Mucosa of rectum (tissue), 2 donors: ENCODE measurements around the gene MYH7.

Source experiments
- H3K27ac ChIP-seq, 2 donors: one replicate each; pipeline ENCODE4 v1.7.0; 2013; ENCODE audit warnings: inconsistent platforms in 2 of 2, low read depth in 2 of 2, low read length in 2 of 2
- H3K27me3 ChIP-seq, 2 donors: one replicate each; pipeline ENCODE4 v1.7.0; 2013; ENCODE audit warnings: low read length in 2 of 2; ENCODE audit not compliant: control insufficient read depth in 2 of 2, insufficient read depth in 2 of 2
- H3K36me3 ChIP-seq, 2 donors: one replicate each; pipeline ENCODE4 v1.7.0; 2013; ENCODE audit warnings: low read length in 2 of 2; ENCODE audit not compliant: control insufficient read depth in 2 of 2, insufficient read depth in 2 of 2
- H3K4me1 ChIP-seq, 2 donors: one replicate each; pipeline ENCODE4 v1.7.0; 2013; ENCODE audit warnings: low read length in 2 of 2, mild to moderate bottlenecking in 1 of 2; ENCODE audit not compliant: control insufficient read depth in 2 of 2, insufficient read depth in 2 of 2
- H3K4me3 ChIP-seq, 2 donors: one replicate each; pipeline ENCODE4 v1.7.0; 2013; ENCODE audit warnings: low read length in 2 of 2
- H3K9ac ChIP-seq, 2 donors: one replicate each; pipeline ENCODE4 v1.7.0; 2013; ENCODE audit warnings: low read length in 2 of 2, low read depth in 1 of 2, mild to moderate bottlenecking in 1 of 2
- H3K9me3 ChIP-seq, 2 donors: one replicate each; pipeline ENCODE4 v1.7.0; 2013; ENCODE audit warnings: low read length in 2 of 2; ENCODE audit not compliant: control insufficient read depth in 2 of 2
- donor health status: healthy.
- donor health status: Normal muscosa, but diverticular disease.

MYH7 gene

DNA sequence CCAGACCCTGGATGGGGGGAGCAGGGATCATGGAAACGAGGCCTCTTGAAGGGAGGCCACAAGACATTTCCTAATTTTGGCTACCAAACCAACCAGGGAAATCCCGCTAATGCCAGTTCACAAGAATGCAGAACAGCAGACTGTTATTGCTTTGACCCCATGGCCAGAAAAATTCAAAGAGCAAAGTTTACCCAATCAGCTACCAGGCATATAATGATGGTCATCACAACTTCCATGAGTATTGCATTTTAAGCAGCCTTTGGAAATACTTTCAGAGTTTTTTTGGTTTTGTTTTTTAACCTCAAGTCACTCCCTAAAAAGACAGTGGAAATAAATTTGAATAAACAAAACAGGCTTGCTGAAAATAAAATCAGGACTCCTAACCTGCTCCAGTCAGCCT, 63.0 kb downstream of the MYH7 start, which contains the start of gene IL25:
Gene IL25, plus strand, starts transcription at position 301 of the 400 bp plus-strand sequence.
- no peak within 1 kb of the TSS for H3K9ac ChIP-seq

DNA sequence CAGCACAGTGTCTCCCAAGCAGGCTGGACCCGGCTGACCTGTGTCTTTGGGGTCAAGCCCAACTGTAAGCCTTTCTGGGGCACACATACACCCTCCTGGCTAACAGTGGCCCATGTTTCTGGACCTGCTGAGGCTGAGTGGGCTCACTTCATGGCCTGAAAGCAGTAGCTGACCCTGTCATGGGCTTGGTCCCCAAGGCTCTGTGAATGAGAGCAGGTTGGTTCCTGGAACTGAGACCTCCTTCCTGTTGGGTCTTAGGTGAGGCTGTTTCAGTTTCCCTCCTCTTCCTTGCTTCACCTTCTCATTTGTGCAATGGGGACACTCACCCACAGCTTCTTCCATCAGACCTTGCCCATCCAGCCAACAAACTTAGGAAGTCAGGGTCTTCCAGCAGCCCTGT, 63.6 kb downstream of the MYH7 start:
- Histone ChIP-seq H3K4me1 (no peaks in the 10 kb centered on the region), H3K27ac (no peak overlapping the region), H3K9me3 (no peaks in the 10 kb centered on the region), H3K36me3 (no peaks in the 10 kb centered on the region), H3K27me3 (peaks cover under 1 to 7% of the 10 kb centered on the region in 2 donors), H3K9ac (no peak overlapping the region), H3K4me3 (no peak overlapping the region)

More for the DNA sequence above, 63.0 kb downstream of the MYH7 start, which contains the start of gene IL25:
- Histone ChIP-seq H3K27me3 (peaks cover 0 to 6% of the 10 kb centered on the region in 2 donors), H3K9me3 (no peaks in the 10 kb centered on the region), H3K4me1 (no peaks in the 10 kb centered on the region), H3K36me3 (no peaks in the 10 kb centered on the region), H3K27ac (no peak within 1 kb of the TSS), H3K4me3 (no peak within 1 kb of the TSS)

DNA sequence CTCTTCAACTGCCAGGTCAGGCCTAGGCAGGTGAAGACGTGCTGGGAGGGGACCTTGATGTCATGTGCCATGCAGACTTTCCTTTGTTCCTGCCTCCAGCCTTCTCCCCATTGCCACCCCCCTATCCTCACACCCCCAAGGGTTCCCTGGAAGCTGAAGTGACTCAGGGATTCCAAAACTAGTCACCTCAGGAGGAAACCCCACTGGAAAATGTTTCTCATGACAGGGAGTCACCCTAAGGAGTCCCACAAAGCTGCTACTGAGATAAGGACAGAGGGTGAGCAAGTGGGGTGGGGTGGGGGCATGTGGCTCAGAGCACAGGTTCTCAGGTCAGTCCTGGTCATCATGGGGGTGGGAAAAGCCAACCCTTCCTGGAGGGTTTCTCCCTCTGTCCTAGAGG, 65.2 kb downstream of the MYH7 start:
- peaks cover 2 to 9% of the 10 kb centered on the region in 2 donors for H3K27me3 ChIP-seq
- no peak overlapping the region for H3K27ac ChIP-seq
- no peaks in the 10 kb centered on the region for H3K4me1 ChIP-seq
- no peak overlapping the region for H3K9ac ChIP-seq
- H3K9me3 ChIP-seq: no peaks in the 10 kb centered on the region
- H3K36me3 ChIP-seq: no peaks in the 10 kb centered on the region
- H3K4me3 ChIP-seq: no peak overlapping the region

DNA sequence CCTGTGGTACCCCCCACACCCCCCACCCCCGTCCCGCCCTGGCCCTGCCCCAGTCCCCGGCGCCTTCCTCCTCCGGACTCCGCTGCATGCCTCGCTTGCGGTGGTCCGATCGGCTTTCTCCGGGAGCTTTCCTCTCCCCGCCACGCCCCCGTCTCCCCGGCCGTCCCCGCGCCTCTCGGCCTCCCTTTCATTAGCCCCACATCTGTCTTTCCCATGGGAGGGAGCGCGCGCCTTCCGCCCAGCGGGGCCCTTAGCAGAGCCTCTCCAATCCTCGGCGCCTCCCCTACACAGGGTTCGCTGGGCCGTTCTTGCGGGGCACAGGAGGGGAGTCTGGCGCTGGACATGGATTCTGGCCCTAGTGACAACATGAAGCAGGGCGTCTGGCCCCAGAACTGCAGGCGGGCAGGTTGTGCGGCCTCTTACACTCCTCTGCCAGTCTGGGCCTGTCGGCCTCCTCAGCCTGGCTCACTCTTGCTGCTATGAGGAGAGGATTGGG, 69.0 kb downstream of the MYH7 start:
- H3K27me3 ChIP-seq: peaks cover 8 to 24% of the 10 kb centered on the region in 2 donors
- no peaks in the 10 kb centered on the region for H3K9me3 ChIP-seq
- peak overlapping the region in 1 of 2 donors; percentile 26 for H3K9ac ChIP-seq
- no peaks in the 10 kb centered on the region for H3K36me3 ChIP-seq
- no peak overlapping the region for H3K4me3 ChIP-seq
- H3K4me1 ChIP-seq: no peaks in the 10 kb centered on the region
- peak overlapping the region; percentile 21 to 85 for H3K27ac ChIP-seq

DNA sequence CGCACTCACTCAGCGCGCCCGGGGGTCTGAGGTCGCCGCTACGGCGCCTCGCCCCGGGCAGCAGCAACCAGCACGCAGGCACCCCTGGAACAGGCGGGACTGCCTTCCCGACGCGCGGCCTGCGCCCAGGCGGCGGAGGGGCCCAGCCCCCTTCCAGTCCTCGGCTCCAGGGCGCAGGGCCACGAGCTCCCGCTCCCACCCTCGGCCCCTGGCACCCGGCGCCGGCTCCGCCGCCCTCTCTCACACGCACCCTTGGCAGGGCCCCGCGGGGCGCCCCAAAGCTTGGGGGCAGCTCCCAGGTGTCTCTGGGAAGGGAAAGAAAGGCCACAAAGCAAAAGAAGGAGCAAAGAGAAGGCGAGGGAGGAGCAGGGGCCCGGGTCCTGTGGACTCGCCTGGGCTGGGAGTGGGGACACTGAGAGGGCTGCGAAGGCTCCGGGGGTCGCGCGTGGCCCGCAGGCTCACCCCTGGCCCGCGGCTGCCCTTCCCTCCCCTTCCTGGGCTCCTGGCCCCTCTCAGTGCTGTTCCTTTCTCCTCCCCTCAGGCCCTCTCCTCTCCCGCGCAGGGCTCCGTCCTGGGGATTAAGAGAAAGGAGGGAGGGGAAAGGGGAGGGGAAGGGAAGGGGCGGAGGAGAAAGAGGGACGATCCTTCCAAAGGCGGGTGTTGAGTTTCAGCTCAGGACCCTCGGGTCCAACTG, 69.6 kb downstream of the MYH7 start:
- Histone ChIP-seq H3K36me3 (no peaks in the 10 kb centered on the region), H3K4me3 (peak overlapping the region; percentile 31 to 52), H3K9ac (peak overlapping the region in 1 of 2 donors; percentile 62), H3K27ac (peak overlapping the region; percentile 66 to 85), H3K4me1 (no peaks in the 10 kb centered on the region), H3K9me3 (no peaks in the 10 kb centered on the region), H3K27me3 (peaks cover 8 to 24% of the 10 kb centered on the region in 2 donors)

DNA sequence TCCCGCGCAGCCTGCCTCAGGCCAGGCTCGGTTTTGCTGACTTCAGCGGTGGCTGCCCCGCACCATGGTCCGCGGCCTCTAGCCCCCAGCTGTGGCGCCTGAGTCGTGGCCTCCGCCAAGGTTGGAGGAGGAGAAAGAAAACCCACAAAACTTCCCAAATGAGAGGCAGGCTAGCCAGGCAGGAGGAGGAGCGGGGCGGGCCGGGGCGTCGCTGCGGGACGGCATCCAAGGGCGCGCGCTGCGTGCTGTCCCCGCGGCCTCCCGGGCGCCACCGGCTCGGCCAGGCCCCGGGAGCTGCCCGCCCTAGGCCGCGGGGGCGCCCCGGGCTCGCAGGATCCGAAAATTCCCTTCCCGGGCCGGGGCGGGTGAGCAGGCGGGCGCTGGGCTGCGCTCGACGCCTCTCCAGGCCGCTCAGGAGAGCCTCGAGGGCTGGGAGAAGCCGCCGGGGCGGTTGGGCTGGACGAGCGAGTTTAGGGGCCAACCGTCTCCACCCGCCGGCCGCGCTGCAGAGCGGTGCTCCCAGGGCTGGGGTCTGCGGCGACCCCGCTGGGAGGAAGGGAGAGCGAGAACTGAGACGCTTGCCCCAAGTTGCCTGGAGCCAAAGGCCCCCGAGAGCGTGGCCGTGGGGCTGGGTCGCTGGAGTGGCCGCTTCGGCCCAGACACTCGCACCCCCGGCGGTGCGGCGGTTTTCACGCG, 70.3 kb downstream of the MYH7 start, which contains the start of gene EFS:
Gene EFS, minus strand, starts transcription at position 137 of the 696 bp plus-strand sequence. CDS start 147 bp downstream, outside the sequence.
- no peaks in the 10 kb centered on the region for H3K36me3 ChIP-seq
- no peaks in the 10 kb centered on the region for H3K4me1 ChIP-seq
- peaks cover 8 to 24% of the 10 kb centered on the region in 2 donors for H3K27me3 ChIP-seq
- H3K9me3 ChIP-seq: no peaks in the 10 kb centered on the region
- peak within 1 kb of the TSS; percentile 66 to 85 for H3K27ac ChIP-seq
- H3K9ac ChIP-seq: peak within 1 kb of the TSS; percentile 41 to 62
- H3K4me3 ChIP-seq: peak within 1 kb of the TSS; percentile 52 to 63

DNA sequence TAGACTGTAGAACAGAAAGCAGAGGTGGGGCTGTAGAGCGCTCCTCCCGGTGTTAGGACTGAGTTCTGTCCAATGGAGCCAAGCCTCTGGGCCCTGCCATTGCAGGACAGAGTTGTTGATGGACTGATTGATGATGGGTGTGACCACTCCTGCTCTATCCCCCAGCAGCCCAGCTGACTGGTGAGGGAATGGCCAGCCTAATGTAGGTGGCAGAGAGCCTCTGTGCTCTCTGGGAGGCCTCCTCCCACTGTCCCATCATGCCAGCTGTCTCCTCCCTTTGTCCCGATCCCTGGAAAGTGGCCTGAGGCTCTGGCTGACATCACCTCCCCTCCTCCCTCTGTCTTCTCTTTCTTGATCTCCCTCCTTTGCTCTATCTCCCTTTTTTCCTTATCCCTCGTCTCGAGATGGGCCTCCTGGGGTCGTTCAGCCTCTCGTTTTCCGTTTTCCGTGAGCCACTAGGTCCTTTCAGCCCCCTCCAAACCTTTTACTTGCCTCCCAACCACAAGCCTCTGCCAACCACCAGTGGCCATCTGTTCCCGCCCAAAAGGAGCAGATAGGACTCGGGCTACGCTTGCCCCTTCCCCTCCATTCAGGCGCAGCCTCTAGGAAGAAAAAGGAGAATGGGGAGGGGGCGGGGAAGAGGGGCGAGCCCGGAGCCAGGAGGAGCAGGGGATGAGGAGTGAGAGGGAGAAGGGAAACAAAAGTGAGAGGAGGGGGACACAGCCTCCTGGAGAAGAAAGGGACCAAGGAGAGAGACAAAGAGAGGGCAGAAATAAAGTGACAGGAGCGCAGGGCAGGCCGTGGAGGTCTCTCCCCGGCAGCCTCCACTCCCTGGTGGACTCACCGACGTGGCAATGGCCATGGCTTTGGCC, 71.1 kb downstream of the MYH7 start:
- Histone ChIP-seq H3K9me3 (no peaks in the 10 kb centered on the region), H3K4me1 (no peaks in the 10 kb centered on the region), H3K36me3 (no peaks in the 10 kb centered on the region), H3K27me3 (peaks cover 8 to 24% of the 10 kb centered on the region in 2 donors), H3K27ac (peak overlapping the region; percentile 66 to 85), H3K9ac (peak overlapping the region; percentile 41 to 58), H3K4me3 (peak overlapping the region; percentile 48 to 63)
